ENCODE data around the gene SAP30. TPM values are rescaled to one million over a fixed set of nuclear protein-coding genes. Genes with fewer than 3 reads are reported as not detected.

The SAP30 gene
- total and polyA plus RNA-seq, 10 of the 15 experiments (the other 5 are each of a cell fraction or from before 2014, with no cell fraction given): 5.0 to 56.9 (median 23.6) TPM

- H3K36me3 ChIP-seq (ENCODE audit: control insufficient read depth in 2 of 2, insufficient read depth in 2 of 2, low read length in 1 of 2): no peaks in the 10 kb centered on the region
- ChIA-PET CTCF (interaction anchor here (1.7 to 2.8 kb wide), 3 partner anchors 13 to 46 kb away, joined by 5 to 8 read pairs (median 5); no protein-coding TSS in a partner anchor), SMC1A (ENCODE audit: uncharacterized antibody, unreplicated experiment) (interaction anchor here (1.1 to 3.0 kb wide), 4 partner anchors 10 to 71 kb away, joined by 3 to 12 read pairs (median 5); partner anchors contain the start of gene HMGB2), RAD21 (ENCODE audit: unreplicated experiment) (interaction anchor here (1.1 to 1.4 kb wide), 3 partner anchors 11 to 73 kb away, joined by 3 to 4 read pairs (median 4); no protein-coding TSS in a partner anchor), POLR2A (interaction anchor here (0.8 to 1.3 kb wide), 3 partner anchors 8 to 25 kb away, joined by 3 to 12 read pairs (median 3); no protein-coding TSS in a partner anchor)
- no TSS peak for BruUV-seq (replicated peaks)
- H3K9me3 ChIP-seq (replicated peaks; ENCODE audit: control insufficient read depth, insufficient read depth, low read length): no peaks in the 10 kb centered on the region
- H2AFZ ChIP-seq (ENCODE audit: control insufficient read depth, low read depth, low read length): no peak overlapping the region
- H4K20me1 ChIP-seq (ENCODE audit: control insufficient read depth, insufficient read depth): no peaks in the 10 kb centered on the region
- H3K4me2 ChIP-seq (ENCODE audit: control insufficient read depth, insufficient read depth): no peak overlapping the region
- WGBS (ENCODE audit: insufficient coverage, insufficient replicate concordance, low lambda C conversion rate, missing lambda C conversion rate): 100% methylated on average over 1 of the region's 1 CpG
- H3K27me3 ChIP-seq (replicated peaks in 1 of 2; ENCODE audit: control insufficient read depth in 2 of 2, insufficient read depth in 2 of 2, low read length in 1 of 2): no peaks in the 10 kb centered on the region
- ATAC-seq (no peak), DNase-seq (ENCODE audit: low read depth, low spot score) (no peak), FAIRE-seq (no peak)
- no peak overlapping the region for H3K4me3 ChIP-seq
- H3K79me2 ChIP-seq (ENCODE audit: control insufficient read depth, insufficient read depth, low read length): no peaks in the 10 kb centered on the region
- in situ Hi-C loops (cut with MboI): no loop called here
- H3K9ac ChIP-seq (ENCODE audit: control insufficient read depth, insufficient read depth, low read length): no peak overlapping the region
- intact Hi-C loops (cut with micrococcal nuclease; ENCODE audit: unreplicated experiment): no loop called here
- no peaks in the 10 kb centered on the region for H3K4me1 ChIP-seq (ENCODE audit: control insufficient read depth, insufficient read depth, low read length)
- no peak overlapping the region for H3K27ac ChIP-seq (ENCODE audit: control insufficient read depth, insufficient read depth)
- TF ChIP-seq PKNOX1 (IDR thresholded peaks at IDR 0.05) (no peak), E4F1 (IDR thresholded peaks at IDR 0.05; ENCODE audit: borderline replicate concordance, partially characterized antibody) (no peak), PRDM15 (CRISPR knock-in tag; IDR thresholded peaks at IDR 0.05) (no peak), SP1 (IDR thresholded peaks at IDR 0.05; ENCODE audit: low read depth, low read length) (no peak), REST (IDR thresholded peaks at IDR 0.05; ENCODE audit: low read depth, low read length) (no peak), NBN (IDR thresholded peaks at IDR 0.05) (no peak), ATF7 (IDR thresholded peaks at IDR 0.05; ENCODE audit: low read depth) (no peak), ZBTB33 (IDR thresholded peaks at IDR 0.05) (no peak), MEF2A (IDR thresholded peaks at IDR 0.05; ENCODE audit: insufficient read depth, low read depth, low read length) (no peak)
Measured at GRCh38 chr4:173347467-173347866, 23.3 kb upstream of the SAP30 start.
